Endothelial cell (in vitro differentiated cells): ENCODE measurements around the gene TP53TG5. TPM values are rescaled to one million over a fixed set of nuclear protein-coding genes. Genes with fewer than 3 reads are reported as not detected.

Experiments
- DNase-seq: peaks from one replicate; pipeline ENCODE4 v3.0.0; 2021; ENCODE audit warnings: low spot score
- H3K27ac Mint-ChIP-seq: one replicate; pipeline ENCODE4 v1.8.0; 2021; ENCODE audit warnings: mixed read lengths, inconsistent platforms; ENCODE audit not compliant: unreplicated experiment
- H3K27me3 Mint-ChIP-seq: one replicate; pipeline ENCODE4 v1.8.0; 2021; ENCODE audit warnings: mild to moderate bottlenecking, moderate library complexity, mixed read lengths, inconsistent platforms; ENCODE audit not compliant: unreplicated experiment
- H3K36me3 Mint-ChIP-seq: one replicate; pipeline ENCODE4 v1.8.0; 2021; ENCODE audit warnings: mild to moderate bottlenecking, low read depth, mixed read lengths, inconsistent platforms; ENCODE audit not compliant: unreplicated experiment
- H3K4me1 Mint-ChIP-seq: one replicate; pipeline ENCODE4 v1.8.0; 2021; ENCODE audit warnings: mild to moderate bottlenecking, mixed read lengths, inconsistent platforms; ENCODE audit not compliant: unreplicated experiment
- H3K4me3 Mint-ChIP-seq: one replicate; pipeline ENCODE4 v1.8.0; 2021; ENCODE audit warnings: mild to moderate bottlenecking, mixed read lengths, inconsistent platforms; ENCODE audit not compliant: unreplicated experiment
- H3K9me3 Mint-ChIP-seq: one replicate; pipeline ENCODE4 v1.8.0; 2021; ENCODE audit warnings: mixed read lengths, inconsistent platforms; ENCODE audit not compliant: unreplicated experiment
- CTCF ChIP-seq: fragments of 200-600 bp; sonication (generic); IDR thresholded peaks from one replicate; pipeline ENCODE4 v1.5.0; 2021; ENCODE audit warnings: antibody characterized with exemption; ENCODE audit not compliant: unreplicated experiment
- total RNA-seq: library from RNA; stranded (reverse); fragmentation: NEBNext Ultra II Directional; extraction: Animal tissue kit (Norgen Biotek cat#: 25700); gene quantifications from one replicate; pipeline ENCODE4 v1.2.1, GENCODE V29; 2021; ENCODE audit not compliant: unreplicated experiment

Gene TP53TG5
- total RNA-seq, 1 donor from 2014 or later, result not detected

GRCh38 chr20:45408646-45409213 lies 30.6 kb upstream of the TP53TG5 start:
- no peak for DNase-seq
- Mint-ChIP-seq H3K9me3 (no peaks in the 10 kb centered on the region), H3K27ac (no peak overlapping the region), H3K4me1 (peaks cover 2% of the 10 kb centered on the region), H3K36me3 (peaks cover 3% of the 10 kb centered on the region), H3K27me3 (peaks cover 22% of the 10 kb centered on the region), H3K4me3 (no peak overlapping the region)
- TF ChIP-seq CTCF, result no peak

GRCh38 chr20:45407783-45408645 lies 29.9 kb upstream of the TP53TG5 start, which contains the start of gene DBNDD2:
DBNDD2 (plus strand) TSS chr20:45408289; CDS start chr20:45408468, 179 bp downstream.
- H3K27ac Mint-ChIP-seq, result no peak within 1 kb of the TSS
- no peak for DNase-seq
- H3K9me3 Mint-ChIP-seq, result no peaks in the 10 kb centered on the region
- no peak for TF ChIP-seq CTCF
- H3K4me1 Mint-ChIP-seq, result peaks cover 2% of the 10 kb centered on the region
- H3K4me3 Mint-ChIP-seq, result peak within 1 kb of the TSS; percentile 69
- H3K36me3 Mint-ChIP-seq, result peaks cover 3% of the 10 kb centered on the region
- peaks cover 22% of the 10 kb centered on the region for H3K27me3 Mint-ChIP-seq

GRCh38 chr20:45407067-45407745 lies 29.1 kb upstream of the TP53TG5 start:
- no peaks in the 10 kb centered on the region for H3K9me3 Mint-ChIP-seq
- peak; percentile 30 for DNase-seq
- H3K36me3 Mint-ChIP-seq, result peaks cover 3% of the 10 kb centered on the region
- H3K27me3 Mint-ChIP-seq, result peaks cover 22% of the 10 kb centered on the region
- H3K4me3 Mint-ChIP-seq, result peak overlapping the region; percentile 69
- peaks cover 2% of the 10 kb centered on the region for H3K4me1 Mint-ChIP-seq
- H3K27ac Mint-ChIP-seq, result no peak overlapping the region
- no peak for TF ChIP-seq CTCF

- peaks cover 10% of the 10 kb centered on the region for H3K36me3 Mint-ChIP-seq
- H3K4me1 Mint-ChIP-seq, result peaks cover 2% of the 10 kb centered on the region
- H3K4me3 Mint-ChIP-seq, result peak overlapping the region; percentile 69
- TF ChIP-seq CTCF, result no peak
- peak; percentile 28 for DNase-seq
- H3K27me3 Mint-ChIP-seq, result peaks cover 26% of the 10 kb centered on the region
- H3K27ac Mint-ChIP-seq, result no peak overlapping the region
- H3K9me3 Mint-ChIP-seq, result peaks cover 4% of the 10 kb centered on the region
Observed at GRCh38 chr20:45406260-45407066, 28.3 kb upstream of the TP53TG5 start.
